T1000 (cell line): ENCODE measurements around the gene RNF169.
"Not testable (repeated sequence)": the region's sequence is repeated elsewhere in the genome, so short reads cannot be mapped to it uniquely, and the experiment has no call there.

ENCODE experiments used
- DNase-seq: peaks from one replicate; lab custom pipeline; 2025; ENCODE audit warnings: mixed read lengths; lab: John Stamatoyannopoulos, UW

Gene RNF169

DNA sequence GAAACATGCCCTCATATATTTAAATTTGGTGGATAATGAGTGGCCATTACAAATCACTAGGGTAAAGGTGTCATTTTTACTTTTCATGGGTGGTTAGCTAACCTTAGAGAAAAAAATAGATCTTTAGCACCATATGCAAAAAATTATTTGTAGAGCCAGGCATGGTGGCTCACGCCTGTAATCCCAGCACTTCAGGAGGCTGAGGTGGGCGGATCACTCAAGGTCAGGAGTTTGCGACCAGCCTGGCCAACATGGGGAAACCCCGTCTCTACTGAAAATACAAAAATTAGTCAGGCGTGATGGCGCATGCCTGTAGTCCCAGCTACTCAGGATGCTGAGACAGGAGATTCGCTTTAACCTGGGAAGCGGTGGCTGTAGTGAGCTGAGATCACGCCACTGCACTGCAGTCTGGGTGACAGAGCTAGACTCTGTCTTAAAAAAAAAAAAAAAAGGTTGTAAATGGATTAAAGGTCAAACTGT, 19.6 kb downstream of the RNF169 start:
- not testable (repeated sequence) for DNase-seq

DNA sequence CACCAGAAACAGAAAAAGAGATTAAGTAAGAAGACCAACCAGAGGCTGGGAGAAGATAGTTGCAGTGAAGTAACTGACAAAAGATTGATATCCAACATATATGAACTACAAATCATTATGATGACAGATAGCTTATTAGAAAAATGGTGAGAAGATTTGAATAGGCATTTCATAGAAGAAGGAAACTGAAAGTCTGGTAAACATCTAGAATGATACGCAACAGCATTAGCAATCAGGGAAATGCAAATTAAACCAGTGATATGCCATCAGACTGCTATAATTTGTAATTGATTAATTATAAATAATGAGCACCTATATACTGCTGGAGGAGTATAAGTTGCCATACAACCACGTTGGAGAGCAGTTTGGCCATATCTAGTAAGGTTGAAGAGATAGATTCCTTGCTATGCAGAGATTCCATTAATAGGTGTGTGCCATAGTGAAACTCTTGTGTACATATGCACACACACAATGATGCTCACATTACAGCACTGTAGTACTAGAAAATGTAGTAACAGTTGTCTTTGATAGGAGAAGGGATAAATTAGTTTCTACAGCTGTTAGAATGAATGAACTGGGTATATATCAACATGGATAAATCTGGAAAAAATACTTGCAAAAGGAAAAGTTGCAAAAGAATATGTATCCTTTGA, 20.5 kb downstream of the RNF169 start:
- DNase-seq: no peak

DNA sequence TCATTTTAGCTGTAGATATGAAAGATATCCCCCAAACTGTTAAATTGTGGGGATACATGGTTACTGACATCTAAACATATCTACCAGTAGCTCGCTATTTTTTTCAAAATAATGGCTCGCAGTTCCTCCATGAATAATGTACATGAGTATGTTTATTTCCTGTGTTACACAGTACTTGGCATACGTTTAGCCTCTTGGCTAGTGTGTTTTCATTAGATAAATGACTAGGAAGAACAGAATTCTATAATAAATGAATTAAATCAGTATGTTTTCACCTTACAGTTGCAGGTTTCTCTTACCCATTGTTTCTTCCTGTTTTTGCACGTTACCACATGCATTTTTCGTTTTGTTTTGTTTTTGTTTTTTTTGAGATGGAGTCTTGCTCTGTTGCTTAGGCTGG, 21.8 kb downstream of the RNF169 start:
- DNase-seq: no peak

DNA sequence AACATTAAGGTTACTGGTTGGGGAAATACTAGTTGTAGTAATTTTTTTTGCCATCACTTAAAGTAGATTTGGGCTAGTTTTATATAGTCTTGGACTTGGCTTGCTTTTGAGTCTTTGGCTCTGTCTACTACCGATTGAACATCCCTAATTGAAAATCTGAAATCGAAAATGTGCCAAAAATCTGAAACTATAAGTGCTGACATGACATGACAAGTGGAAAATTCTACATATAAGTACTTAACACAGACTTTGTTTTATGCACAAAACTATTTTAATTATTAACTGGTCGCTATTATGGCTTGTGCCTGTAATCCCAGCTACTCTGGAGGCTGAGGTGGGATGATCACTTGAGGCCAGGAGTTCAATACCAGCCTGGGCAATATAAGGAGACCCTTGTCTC, 22.5 kb downstream of the RNF169 start:
- DNase-seq: no peak

DNA sequence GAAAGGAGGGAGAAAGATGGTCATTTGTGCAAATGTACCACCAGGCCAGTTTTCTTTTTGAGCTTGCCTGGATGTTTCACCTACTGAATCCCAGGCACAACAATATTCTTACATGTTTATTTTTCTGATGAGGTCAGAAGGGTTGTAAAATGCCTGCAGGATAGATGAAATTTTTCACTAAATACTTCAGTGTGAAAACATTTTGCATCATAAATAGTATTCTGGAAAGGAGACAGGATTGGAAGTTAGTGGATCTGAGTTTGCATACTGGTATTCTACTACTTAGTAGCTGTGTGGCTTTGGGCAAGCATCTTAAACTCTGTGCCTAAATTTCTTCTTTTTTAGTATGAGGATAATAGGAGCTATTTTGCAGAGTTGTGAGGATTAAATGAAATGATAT, 24.8 kb downstream of the RNF169 start:
- no peak for DNase-seq

DNA sequence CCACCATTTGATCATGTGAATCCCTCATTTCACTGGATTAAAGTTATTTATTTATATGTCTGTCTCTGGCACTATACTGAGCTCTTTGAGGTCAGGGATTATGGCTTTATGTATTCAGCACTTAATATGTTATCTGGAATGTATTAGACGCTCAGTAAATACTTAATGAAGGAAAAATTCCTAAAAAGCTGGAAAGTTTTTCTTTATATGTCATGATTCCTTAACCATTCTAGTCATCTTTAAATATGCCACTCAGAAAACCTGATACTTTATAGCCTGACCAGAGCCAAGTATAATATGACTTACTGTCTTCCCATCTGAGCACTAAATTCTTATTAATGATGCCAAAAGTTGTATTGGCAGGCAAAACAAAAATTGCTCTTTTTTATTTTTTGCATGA, 27.1 kb downstream of the RNF169 start:
- no peak for DNase-seq

DNA sequence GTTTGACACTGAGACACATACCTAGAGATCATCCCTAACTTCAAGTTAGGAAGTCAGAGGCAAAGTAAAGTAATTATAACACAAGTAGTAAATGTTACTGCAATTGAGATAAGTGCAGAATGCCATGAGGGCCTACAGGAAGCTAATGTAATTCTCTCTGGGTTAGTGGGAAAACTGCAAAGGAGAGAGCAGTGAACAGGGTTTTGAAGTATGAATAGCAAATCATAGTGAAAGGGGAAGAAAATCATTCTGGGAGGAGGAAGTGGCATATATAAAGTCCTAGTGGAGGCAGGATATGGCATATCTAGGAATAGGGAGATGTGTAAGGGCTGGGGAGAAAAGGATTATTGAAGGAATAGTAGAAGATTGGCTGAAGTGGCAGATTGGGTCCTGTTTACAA, 27.9 kb downstream of the RNF169 start:
- DNase-seq: no peak

DNA sequence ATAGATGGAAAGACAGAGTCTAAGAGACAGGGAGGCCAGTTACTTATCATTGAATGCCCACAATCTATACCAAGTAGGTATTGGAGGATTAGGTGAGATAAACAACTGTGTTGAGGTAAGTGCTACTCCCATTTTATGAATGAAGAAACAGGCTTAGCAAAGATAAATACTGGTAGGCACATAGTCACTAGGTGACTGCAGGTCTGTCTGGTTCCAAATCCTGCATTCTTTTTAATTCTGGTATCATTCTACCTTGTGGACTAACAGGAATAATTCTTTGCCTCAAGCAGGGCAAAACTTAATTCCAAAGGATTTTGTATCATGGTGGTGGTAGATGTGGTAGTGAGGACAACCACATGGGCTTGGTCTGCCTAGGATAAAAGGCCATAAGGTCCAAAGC, 28.4 kb downstream of the RNF169 start:
- no peak for DNase-seq

DNA sequence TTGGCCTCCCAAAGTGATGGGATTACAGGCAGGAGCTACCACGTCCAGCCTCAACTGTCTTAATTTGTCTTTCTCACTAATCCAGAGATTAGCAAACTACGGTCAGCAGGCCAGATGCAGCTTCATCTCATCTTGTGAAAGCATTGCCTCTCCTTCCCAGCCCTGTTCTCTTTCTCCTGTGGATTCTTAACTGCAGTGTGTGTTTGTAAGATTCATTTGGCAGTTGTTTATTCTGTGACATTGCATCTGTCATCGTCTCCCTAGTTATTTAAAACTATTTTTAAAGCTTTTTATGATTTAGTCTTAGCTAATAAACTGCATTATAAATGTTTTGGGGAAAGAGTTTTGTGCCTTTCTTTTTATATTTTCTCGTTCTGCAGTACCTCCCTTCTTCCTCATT, 29.2 kb downstream of the RNF169 start:
- no peak for DNase-seq

DNA sequence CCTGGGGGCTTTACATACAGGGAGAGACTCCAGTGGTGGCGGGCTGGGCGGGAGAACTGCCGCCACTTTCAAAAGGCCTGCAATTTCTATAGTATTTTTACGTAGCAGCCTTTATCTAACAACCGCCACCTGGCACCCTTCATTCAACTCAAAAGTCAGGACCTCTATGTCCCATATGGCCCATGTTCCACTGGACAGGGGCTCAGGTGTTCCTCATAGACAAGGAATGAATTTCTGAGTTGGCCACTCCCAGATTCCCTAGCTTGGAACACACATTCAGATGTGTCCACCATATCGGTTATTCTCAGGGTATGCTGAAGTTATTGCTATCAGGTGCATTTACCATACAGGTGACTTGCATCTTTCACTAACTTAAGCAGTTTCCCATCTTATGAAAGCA, 29.9 kb downstream of the RNF169 start:
- no peak for DNase-seq

DNA sequence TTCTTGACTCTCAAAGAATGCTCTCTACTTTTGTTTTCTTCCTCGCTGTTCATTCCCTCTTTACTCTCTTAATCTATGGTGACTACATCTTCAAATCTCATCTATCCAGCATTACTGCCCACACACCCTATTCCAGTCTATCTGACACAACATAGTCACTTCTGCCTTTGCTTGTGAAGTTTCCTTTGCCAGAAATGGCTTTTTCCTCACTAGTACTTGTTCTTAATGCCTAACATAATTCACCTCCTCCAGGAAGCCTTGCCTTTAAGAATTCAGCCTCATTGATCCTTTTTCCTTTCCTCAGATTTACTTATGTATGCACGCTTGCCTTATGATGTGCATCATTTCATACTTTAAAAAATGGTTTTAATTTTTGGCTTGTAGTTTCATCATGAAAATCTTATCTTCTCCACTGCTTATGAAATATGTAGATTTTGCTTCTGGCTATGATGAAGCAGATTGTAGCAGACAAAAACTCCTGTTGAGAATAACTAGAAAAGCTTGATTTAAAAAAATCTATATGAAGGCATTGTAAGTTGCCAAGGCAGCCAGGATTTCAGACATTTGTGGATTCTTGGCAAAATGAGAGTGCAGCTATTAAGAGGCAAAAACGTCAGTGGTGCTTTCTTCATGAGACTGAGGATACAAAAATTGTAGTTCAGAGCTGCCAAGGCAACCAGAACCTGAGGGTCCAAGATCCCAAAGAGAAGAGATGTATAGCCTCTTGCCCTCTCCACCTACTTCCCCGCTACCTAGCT, 31.8 kb downstream of the RNF169 start:
- DNase-seq: no peak

DNA sequence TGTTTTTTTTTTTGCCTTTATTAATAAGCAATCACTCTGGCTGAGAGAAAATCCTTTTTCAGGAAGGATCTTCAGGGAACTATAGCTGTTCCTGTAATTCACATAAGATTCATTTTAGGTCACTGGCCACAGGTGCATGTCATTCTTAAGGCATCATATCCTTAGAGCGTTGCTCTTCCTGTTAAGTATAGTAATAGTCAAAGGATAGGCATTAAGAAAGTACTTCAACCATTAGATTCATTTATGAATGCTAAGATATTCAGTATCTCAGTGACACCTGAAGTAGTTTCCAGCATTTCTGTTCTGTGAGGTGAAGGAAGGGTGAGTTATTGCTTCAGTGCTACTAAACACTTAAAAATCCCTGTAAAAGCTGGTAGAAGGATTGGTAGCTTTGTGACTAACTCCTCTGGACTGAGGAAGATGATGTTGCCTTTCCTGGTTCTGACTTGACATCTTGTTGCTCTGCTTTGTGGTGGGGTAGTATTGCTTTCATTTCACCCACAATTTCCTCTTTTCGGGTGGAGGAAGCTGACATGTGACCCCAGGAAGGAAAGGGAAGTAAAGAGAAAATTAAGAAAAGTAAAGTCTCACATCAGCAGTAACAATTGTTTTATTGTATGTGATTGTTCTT, 34.7 kb downstream of the RNF169 start:
- no peak for DNase-seq

DNA sequence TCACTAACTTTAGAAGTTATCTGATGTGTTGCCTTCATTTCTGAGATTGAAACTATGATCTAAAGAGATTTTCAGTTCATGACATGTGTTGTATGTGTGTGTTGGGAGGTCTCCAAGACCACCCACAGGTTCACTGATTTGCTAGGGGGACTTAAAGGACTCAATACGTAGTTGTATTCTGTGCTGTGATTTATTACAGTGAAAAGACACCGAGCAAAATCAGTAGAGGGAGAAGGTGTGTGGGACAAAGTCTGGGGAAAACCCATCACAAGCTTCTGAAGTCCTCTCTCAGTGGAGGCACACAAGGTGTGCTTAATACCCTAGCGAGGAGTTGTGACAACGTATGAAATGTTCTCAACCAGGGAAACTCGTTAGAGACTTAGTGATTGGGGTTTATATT, 35.6 kb downstream of the RNF169 start:
- DNase-seq: no peak

DNA sequence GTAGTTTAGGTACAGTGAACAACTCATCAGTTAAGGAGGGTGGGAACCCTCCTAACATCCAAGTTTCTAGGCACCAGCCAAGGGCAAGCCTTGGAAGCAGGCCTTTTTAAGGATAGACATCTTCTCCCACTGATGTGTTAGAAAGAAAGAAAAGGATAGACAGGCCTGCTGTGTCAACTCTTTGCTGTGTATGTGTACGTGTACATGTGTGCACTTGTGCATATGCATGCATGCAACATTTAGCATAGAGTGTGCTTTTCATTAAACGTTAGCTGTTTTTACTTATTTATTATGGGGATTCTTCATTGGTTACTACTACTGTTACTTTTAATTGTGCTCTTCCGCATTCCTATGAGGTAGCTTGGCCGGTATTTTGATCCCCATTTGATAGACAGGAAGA, 36.1 kb downstream of the RNF169 start:
- no peak for DNase-seq

DNA sequence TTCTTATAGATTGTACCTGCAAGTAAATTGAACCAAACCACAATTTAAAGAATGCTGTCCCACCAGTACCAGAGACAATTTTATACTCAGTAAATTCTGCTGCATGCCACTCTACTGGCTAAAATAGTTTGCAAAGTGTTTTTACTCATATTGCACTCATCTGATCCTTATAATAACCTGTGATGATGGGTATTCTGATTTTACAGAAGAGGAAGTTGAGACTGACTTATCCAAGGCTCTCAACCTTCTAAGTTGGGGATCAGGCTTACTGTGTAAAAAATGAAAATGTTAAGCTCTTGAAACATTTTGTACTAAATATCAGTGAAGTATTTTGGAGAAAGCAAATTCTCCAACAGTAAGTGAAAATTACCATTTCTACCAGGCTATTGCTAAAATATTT, 37.9 kb downstream of the RNF169 start:
- no peak for DNase-seq

DNA sequence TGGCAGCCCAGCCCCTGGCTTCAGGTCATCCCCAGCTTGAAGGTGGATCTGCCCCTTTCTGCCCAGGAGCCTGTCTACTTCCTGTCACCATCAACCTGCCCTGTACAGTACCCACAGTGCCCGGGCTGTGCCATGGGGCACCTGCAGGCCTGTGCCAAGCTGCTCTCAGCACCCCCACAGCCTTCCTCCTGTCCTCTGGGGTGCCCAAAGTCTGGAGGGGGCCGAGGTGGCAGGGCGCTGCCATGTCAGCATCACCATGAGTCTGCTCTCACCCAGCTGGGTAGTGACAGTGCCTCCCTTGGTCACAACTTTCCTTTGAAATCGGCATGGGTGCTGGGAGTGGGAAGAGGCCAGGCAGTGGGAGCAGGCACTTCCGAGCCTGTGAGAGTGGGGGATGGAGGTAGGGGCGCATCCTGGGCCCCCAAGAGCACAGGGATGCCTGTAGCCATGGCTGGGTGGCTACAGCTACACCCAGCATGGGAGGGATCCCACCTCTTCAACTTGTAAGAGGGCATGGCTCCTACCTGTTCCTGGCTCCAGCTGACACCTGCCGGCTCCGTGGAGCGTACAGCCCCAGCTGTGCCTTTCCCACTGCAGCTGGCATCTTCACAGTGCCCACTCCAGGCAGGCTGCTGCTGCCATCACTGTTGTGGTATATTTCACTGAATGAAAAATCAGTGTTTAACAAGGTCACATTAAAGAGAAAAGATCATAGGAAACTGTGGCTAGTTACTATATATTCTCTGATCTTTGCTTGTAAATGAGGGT, 42.9 kb downstream of the RNF169 start:
- DNase-seq: no peak

DNA sequence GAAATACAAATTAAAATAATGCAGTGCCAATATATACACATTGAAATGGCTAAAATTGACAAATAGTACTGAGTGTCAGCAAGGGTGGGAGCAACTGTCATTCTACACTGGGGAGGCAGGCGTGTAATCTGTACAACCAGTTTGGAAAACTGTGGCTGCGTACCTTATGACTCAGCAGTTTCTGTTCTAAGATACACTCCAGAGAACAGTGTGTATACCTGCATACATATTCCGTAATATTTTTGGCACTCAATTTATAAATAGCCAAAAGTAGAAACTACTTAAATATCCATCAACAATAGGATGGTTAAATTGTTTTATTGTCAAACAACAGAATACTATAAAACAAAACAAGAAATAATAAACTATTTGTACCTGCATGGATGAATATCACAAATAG, 57.6 kb downstream of the RNF169 start:
- no peak for DNase-seq

DNA sequence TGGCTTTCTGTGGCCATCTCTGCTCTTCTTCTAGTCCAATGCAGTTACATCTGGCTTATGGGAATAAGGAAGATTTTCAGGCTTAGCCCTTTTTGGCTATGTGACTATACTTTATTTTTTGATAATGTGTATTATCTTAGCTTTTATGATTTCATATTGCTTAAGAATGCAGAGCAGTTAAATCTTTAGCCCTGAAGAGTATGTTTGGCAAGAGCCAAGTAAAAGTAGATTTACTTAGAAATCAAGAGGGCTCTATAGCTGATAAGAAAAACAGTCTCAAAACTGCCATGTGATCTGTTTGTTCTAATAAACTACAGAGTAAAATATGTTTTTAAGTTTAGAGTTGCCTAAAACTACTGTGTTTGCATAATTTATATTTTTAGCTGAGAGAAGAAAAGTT, 61.2 kb downstream of the RNF169 start:
- DNase-seq: no peak

DNA sequence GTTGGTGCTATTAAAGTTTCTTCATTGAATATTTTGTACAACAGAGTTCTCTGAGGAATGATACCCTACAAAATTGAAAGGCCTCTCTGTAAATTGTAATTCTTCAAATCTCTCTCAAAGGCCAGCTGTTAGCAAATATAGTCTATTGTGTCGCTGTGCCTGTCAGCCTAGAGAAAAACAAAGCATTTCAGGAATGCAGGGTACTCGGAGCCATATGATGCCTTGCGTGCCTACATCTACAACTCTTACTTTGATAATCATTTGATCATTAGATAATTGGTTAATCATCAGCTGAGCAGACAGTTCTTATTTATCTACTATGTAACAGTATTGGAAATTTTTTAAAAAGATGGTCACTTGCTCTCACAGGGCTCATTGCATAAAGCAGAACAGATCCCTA, 67.3 kb downstream of the RNF169 start:
- no peak for DNase-seq

DNA sequence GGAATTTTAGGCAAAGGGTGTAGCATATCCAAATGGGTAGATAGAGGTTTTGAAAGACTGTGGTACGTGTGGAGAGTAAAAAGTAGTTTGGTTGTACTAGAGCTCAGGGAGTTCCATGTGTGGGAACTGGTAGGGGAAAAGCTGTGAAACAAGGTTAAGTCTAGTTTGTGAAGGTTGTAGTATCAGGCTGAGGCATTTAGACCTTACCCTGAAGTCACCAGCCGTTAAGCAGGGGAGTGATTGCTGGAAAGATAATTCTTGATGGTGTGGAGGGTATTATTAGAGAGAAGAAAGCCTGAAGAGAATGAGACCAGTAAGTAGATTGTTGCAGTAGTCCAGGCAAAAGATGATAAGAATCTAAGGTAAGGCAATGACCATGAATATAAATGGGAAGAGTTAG, 68.0 kb downstream of the RNF169 start:
- no peak for DNase-seq

DNA sequence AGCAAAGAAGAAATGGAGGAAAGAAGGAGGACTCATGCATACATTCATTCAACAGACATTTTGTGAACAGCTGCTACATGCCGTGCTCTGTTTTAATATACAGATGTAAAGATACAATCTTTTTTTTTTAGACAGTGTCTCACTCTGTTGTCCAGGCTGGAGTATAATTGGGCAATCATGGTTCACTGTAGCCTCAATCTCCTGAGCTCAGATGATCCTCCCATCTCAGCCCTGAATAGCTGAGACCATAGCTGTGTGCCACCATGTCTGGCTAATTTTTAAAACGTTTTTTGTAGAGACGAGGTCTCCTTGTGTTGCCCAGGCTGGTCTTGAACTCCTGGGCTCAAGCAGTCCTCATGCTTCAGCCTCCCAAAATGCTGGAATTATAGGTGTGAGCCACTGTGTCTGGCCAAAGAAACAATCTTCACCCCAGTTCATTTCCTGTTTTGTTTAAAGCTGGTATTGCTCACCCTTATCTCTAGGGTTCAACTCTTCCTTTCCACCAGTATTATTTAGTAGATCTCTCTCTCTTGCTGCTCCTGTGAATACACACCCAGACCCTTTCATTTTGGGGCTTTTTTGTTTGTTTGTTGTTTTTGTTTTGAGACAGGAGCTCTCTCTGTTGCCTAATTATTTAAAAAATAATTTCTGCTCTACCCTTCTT, 69.8 kb downstream of the RNF169 start:
- no peak for DNase-seq

DNA sequence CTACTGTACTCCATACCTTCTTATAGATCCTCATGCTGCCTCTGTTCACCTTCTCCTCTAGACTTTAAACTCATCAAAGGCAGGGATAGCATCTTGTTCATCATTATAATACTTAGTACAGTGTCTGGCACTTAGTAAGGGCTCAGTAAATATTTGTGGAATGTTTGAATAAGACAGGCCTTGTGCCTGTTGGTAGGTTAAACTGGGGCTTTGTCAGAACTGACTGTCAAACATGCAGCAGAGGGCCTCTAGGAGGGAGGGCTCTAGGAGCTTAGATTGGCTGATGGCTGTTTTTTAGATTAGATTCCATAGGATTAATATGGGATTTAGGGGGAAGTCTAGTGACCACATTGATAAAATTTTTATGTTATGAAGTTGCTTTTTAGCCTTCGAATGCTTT, 70.8 kb downstream of the RNF169 start:
- DNase-seq: no peak
